Neutrophil (primary cell): ENCODE data around the gene ZNF277.

Experiments
- H3K27ac ChIP-seq: fragments of 200-600 bp; sonication (generic); 2 replicates; pipeline ENCODE4 v1.5.1; 2016; ENCODE audit warnings: mild to moderate bottlenecking, moderate library complexity
- H3K27me3 ChIP-seq: fragments of 200-600 bp; sonication (generic); 2 replicates; pipeline ENCODE4 v1.6.0; 2016; ENCODE audit warnings: mild to moderate bottlenecking
- H3K36me3 ChIP-seq: fragments of 200-600 bp; sonication (generic); 2 replicates; pipeline ENCODE4 v1.5.1; 2017
- H3K4me1 ChIP-seq, 2 experiments: fragments of 200-600 bp in 1 of 2; sonication (generic) in 1 of 2; 1 replicate in 1 of 2; 2 replicates in 1 of 2; pipeline versions ENCODE4 v1.5.1 to v1.6.1; 2013 to 2016; ENCODE audit warnings: low read depth in 1 of 2, low read length in 1 of 2, mild to moderate bottlenecking in 1 of 2, moderate library complexity in 1 of 2; ENCODE audit not compliant: control insufficient read depth in 1 of 2, insufficient read depth in 1 of 2
- H3K4me3 ChIP-seq, 2 experiments: fragments of 200-600 bp in 1 of 2; sonication (generic) in 1 of 2; 1 replicate in 1 of 2; 2 replicates in 1 of 2; pipeline ENCODE4 v1.5.1; 2013 to 2016; ENCODE audit warnings: low read depth in 1 of 2, low read length in 1 of 2, mild to moderate bottlenecking in 1 of 2, moderate library complexity in 1 of 2
- H3K9me3 ChIP-seq: fragments of 200-600 bp; sonication (generic); 2 replicates; pipeline ENCODE4 v1.5.1; 2016
- TF ChIP-seq, protein P1 (sequence below): fragments of 200-600 bp; sonication (generic); IDR thresholded peaks from 2 replicates; pipeline ENCODE4 v1.5.1; 2016; ENCODE audit warnings: antibody characterized with exemption

Gene ZNF277

DNA sequence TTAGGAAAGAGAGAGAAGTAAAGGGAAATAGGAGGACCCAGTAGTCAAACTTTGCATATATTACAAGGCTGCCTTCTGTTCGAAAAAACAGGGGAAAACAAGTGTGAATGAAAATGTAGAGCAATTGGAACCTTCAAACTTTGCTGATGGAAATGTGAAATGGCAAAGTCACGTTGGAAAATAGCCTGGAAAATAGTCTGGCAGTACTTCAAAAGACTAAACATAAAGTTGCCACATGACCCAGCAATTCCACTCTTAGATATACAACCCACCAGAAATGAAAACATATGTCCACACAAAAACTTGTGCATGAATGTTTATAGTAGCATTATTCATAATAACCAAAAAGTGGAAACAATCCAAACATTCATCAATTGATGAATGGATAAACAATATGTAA is 165.2 kb downstream of the ZNF277 start:
- H3K27ac ChIP-seq: no peak overlapping the region
- no peaks in the 10 kb centered on the region for H3K4me1 ChIP-seq
- H3K27me3 ChIP-seq: no peaks in the 10 kb centered on the region
- no peak overlapping the region for H3K4me3 ChIP-seq
- no peaks in the 10 kb centered on the region for H3K9me3 ChIP-seq
- H3K36me3 ChIP-seq: no peaks in the 10 kb centered on the region
- TF ChIP-seq, protein P1, sequence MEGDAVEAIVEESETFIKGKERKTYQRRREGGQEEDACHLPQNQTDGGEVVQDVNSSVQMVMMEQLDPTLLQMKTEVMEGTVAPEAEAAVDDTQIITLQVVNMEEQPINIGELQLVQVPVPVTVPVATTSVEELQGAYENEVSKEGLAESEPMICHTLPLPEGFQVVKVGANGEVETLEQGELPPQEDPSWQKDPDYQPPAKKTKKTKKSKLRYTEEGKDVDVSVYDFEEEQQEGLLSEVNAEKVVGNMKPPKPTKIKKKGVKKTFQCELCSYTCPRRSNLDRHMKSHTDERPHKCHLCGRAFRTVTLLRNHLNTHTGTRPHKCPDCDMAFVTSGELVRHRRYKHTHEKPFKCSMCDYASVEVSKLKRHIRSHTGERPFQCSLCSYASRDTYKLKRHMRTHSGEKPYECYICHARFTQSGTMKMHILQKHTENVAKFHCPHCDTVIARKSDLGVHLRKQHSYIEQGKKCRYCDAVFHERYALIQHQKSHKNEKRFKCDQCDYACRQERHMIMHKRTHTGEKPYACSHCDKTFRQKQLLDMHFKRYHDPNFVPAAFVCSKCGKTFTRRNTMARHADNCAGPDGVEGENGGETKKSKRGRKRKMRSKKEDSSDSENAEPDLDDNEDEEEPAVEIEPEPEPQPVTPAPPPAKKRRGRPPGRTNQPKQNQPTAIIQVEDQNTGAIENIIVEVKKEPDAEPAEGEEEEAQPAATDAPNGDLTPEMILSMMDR: no peak

DNA sequence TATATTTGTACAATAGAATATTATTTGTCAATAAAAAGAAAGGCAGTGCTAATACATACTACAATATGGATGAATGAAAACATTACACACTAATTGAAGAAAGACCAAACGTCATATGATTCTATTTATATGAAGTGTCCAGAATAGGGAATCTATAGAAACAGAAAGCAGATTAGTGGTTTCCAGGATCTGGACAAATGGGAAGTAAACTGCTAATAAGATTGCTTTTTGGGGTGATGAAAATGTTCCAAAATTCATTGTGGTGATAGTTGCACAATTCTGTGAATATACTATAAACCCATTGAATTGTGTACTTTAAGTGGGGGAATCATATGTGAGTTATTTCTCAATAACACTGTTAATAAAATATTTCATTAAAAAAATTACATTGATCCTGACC is 165.6 kb downstream of the ZNF277 start:
- Histone ChIP-seq H3K4me3 (no peak overlapping the region), H3K9me3 (no peaks in the 10 kb centered on the region), H3K36me3 (no peaks in the 10 kb centered on the region), H3K27me3 (no peaks in the 10 kb centered on the region), H3K4me1 (no peaks in the 10 kb centered on the region), H3K27ac (no peak overlapping the region)
- TF ChIP-seq, protein P1: no peak

DNA sequence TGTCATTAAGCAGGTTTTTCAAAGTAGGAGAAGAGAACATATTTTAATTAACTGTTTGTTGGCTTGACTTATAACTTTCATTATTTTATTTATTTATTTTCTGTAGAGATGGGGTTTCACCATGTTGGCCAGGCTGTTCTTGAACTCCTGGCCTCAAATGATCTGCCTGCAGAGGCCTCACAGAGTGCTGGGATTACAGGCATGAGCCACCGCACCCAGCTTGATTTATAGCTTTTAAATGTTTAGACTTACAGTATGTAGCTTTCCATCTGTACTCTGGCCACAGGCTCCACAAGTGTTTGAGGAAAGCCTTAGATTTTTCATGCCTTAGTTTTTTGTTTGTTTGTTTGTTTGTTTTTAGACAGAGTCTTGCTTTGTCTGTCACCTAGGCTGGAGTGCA is 171.1 kb downstream of the ZNF277 start:
- Histone ChIP-seq H3K9me3 (no peaks in the 10 kb centered on the region), H3K27me3 (no peaks in the 10 kb centered on the region), H3K4me1 (no peaks in the 10 kb centered on the region), H3K4me3 (no peak overlapping the region), H3K36me3 (no peaks in the 10 kb centered on the region), H3K27ac (no peak overlapping the region)
- TF ChIP-seq, protein P1: no peak

DNA sequence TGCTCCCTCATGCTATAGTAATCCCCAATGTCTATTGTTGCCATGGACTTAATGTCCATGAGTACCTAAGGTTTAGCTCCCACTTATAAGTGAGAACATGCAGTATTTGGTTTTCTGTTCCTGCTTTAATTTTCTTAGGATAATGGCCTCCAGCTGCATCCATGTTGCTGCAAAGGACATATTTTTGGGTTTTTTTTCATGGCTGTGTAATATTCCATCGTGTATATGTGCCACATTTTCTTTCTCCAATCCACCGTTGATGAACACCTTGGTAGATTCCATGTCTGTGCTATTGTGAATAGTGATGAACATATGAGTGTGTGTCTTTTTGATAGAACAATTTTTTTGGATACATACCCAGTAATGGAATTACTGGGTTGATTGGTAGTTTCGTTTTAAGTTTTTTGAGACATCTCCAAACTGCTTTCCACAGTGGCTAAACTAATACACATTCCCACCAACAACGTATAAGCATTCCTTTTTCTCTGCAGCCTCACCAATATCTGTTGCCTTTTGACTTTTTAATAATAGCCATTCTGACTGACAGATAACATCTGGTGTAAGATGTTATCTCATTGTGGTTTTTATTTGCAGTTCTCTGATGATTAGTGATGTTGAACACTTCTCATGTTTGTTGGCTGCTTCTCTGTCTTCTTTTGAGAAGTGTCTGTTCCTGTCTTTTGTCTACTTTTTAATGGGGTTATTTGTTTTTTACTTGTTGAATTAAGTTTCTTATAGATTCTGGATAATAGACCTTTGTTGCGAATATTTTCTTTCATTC is 175.0 kb downstream of the ZNF277 start:
- Histone ChIP-seq H3K36me3 (no peaks in the 10 kb centered on the region), H3K9me3 (no peaks in the 10 kb centered on the region)
- TF ChIP-seq, protein P1: no peak

DNA sequence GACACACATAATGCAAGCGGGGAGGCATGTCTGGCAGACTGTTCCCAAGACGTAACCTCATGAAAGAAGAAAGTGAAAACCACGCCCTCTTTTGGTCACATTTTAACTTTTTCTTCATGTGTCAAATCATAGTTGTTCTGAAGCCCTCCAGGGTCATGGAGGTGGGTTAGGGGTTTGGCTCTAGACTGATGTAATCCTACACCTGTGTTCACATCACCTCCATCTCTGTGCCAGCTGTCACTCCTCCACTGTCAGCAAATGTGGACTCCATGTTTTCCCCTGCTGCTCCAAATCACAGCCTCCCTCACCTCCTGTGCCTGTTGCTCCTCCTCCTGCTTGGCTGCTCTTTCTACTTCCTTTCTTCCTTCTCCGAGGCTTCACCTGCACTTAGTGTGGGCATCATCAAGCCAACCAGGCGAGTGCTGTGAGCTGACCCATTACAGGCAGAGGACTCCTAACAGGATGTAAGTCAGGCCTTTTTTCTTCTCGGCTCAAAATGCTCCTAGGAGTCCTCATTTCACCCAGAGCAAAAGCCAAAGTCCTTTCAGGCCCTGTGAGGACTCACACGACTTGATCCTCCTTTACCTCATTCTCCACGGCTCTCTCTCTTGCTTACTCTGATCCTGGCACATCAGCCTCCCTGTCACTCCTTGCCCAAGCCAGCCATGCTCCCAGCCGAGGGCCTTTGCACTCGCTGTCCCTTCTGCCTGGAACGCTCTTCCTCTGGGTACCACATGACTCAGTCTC is 177.3 kb downstream of the ZNF277 start:
- TF ChIP-seq, protein P1: no peak
- Histone ChIP-seq H3K4me3 (no peak overlapping the region), H3K9me3 (no peaks in the 10 kb centered on the region), H3K4me1 (no peaks in the 10 kb centered on the region), H3K27me3 (peaks cover 6% of the 10 kb centered on the region), H3K27ac (no peak overlapping the region), H3K36me3 (no peaks in the 10 kb centered on the region)

More for the DNA sequence above, 175.0 kb downstream of the ZNF277 start:
- H3K27me3 ChIP-seq: peaks cover 3% of the 10 kb centered on the region
- no peaks in the 10 kb centered on the region for H3K4me1 ChIP-seq
- no peak overlapping the region for H3K27ac ChIP-seq
- no peak overlapping the region for H3K4me3 ChIP-seq
